Osteoblast (primary cell): Measurements from ENCODE around the gene DIAPH3. TPM values are rescaled to one million over a fixed set of nuclear protein-coding genes. Genes with fewer than 3 reads are reported as not detected.
A peak's percentile ranks its signal among the peaks of the same experiment; 100 is the strongest.

Experiments
- DNase-seq: peaks from one replicate; pipeline ENCODE4 v3.0.0; 2011; ENCODE audit warnings: low spot score, mixed read lengths; ENCODE audit not compliant: insufficient read length; ENCODE audit errors: missing footprints
- H2AFZ ChIP-seq: 2 replicates; pipeline ENCODE4 v1.6.0; 2011; ENCODE audit warnings: mild to moderate bottlenecking, low read length
- H3K27ac ChIP-seq: 2 replicates; pipeline ENCODE4 v1.5.1; 2011; ENCODE audit warnings: mild to moderate bottlenecking, low read depth, low read length, moderate library complexity
- H3K27me3 ChIP-seq: 2 replicates; pipeline ENCODE4 v1.6.0; 2012; ENCODE audit warnings: mild to moderate bottlenecking, control low read depth, inconsistent platforms, low read length, moderate library complexity; ENCODE audit not compliant: insufficient read depth
- H3K36me3 ChIP-seq: 2 replicates; pipeline ENCODE4 v1.5.1; 2011; ENCODE audit warnings: mild to moderate bottlenecking, low read length, control low read depth, moderate library complexity; ENCODE audit not compliant: insufficient read depth
- H3K4me1 ChIP-seq: 2 replicates; pipeline ENCODE4 v1.5.1; 2011; ENCODE audit warnings: mild to moderate bottlenecking, low read length, control low read depth, moderate library complexity; ENCODE audit not compliant: insufficient read depth
- H3K4me2 ChIP-seq: 2 replicates; pipeline ENCODE4 v1.6.0; 2011; ENCODE audit warnings: mild to moderate bottlenecking, low read length; ENCODE audit not compliant: insufficient read depth
- H3K4me3 ChIP-seq: fragments of 200-600 bp; sonication (generic); 3 replicates; pipeline ENCODE4 v1.5.1; 2012; ENCODE audit warnings: mild to moderate bottlenecking, low read length, inconsistent platforms; ENCODE audit not compliant: insufficient read depth
- H3K79me2 ChIP-seq: 2 replicates; pipeline ENCODE4 v1.6.0; 2012; ENCODE audit warnings: mild to moderate bottlenecking, low read length, control low read depth, inconsistent platforms; ENCODE audit not compliant: insufficient read depth
- H3K9me3 ChIP-seq: 2 replicates; pipeline ENCODE4 v1.5.1; 2011; ENCODE audit warnings: low read depth, low read length, control low read depth
- H4K20me1 ChIP-seq: 2 replicates; pipeline ENCODE4 v1.6.0; 2012; ENCODE audit warnings: mild to moderate bottlenecking, low read length, control low read depth; ENCODE audit not compliant: insufficient read depth
- total RNA-seq: library from RNA; depleted of rRNA; stranded (reverse); fragments of >200 nt; gene quantifications from 2 replicates; pipeline ENCODE4 v1.2.3, GENCODE V29; 2012
- TF ChIP-seq, protein P1 (sequence below): IDR thresholded peaks from 2 replicates; pipeline ENCODE4 v1.5.1; 2011; ENCODE audit warnings: mild to moderate bottlenecking, low read depth, low read length, moderate library complexity; ENCODE audit errors: extremely low read depth

DIAPH3 gene
- total RNA-seq, 1 donor = 8.3 TPM

DNA sequence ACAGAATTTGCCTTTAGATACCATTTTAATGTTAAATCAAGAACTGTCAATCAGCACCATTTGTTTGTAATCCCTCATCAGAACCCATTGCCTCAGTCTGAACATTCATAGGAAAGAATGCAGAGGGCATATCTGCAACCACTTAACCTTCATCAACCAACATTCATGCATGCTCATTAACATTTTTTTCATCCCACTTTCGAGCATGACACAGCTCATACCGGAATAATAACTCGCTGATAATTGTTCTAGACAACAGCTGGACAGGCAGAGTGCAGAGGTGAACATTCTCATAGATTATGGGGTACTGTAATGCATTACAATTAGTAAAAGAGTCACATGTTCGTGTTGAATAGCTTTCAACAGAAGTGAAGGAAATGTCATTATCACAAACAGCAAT, 216.8 kb downstream of the DIAPH3 start:
- H3K27ac ChIP-seq = no peak overlapping the region
- TF ChIP-seq, protein P1, sequence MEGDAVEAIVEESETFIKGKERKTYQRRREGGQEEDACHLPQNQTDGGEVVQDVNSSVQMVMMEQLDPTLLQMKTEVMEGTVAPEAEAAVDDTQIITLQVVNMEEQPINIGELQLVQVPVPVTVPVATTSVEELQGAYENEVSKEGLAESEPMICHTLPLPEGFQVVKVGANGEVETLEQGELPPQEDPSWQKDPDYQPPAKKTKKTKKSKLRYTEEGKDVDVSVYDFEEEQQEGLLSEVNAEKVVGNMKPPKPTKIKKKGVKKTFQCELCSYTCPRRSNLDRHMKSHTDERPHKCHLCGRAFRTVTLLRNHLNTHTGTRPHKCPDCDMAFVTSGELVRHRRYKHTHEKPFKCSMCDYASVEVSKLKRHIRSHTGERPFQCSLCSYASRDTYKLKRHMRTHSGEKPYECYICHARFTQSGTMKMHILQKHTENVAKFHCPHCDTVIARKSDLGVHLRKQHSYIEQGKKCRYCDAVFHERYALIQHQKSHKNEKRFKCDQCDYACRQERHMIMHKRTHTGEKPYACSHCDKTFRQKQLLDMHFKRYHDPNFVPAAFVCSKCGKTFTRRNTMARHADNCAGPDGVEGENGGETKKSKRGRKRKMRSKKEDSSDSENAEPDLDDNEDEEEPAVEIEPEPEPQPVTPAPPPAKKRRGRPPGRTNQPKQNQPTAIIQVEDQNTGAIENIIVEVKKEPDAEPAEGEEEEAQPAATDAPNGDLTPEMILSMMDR = no peak
- DNase-seq = no peak
- peaks cover 20% of the 10 kb centered on the region for H3K4me1 ChIP-seq
- no peak overlapping the region for H3K4me3 ChIP-seq
- H3K4me2 ChIP-seq = no peak overlapping the region
- no peaks in the 10 kb centered on the region for H3K36me3 ChIP-seq
- no peaks in the 10 kb centered on the region for H4K20me1 ChIP-seq
- no peaks in the 10 kb centered on the region for H3K27me3 ChIP-seq
- no peaks in the 10 kb centered on the region for H3K9me3 ChIP-seq
- no peaks in the 10 kb centered on the region for H3K79me2 ChIP-seq
- no peak overlapping the region for H2AFZ ChIP-seq

DNA sequence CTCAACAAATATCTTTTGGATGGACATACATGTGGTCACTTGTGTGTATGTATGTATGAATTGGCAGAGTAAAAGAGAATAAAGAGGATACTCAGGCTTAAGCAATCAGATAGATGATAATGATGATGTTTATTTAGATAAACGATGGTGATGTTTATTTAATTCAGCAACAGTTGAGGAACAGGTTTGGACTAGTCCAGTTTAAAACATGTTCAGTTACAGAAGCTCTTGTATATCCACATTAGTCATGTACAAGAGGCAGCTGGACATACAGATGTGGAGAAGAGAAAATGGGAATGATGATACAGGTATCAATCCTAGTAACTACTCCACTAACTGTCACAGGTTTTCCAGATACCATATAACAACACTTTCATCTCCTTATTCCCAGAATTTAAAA, 232.1 kb downstream of the DIAPH3 start:
- Histone ChIP-seq H3K27ac (no peak overlapping the region), H3K9me3 (no peaks in the 10 kb centered on the region), H3K4me3 (no peak overlapping the region), H3K79me2 (no peaks in the 10 kb centered on the region), H3K36me3 (no peaks in the 10 kb centered on the region), H2AFZ (no peak overlapping the region), H3K4me2 (no peak overlapping the region), H3K27me3 (no peaks in the 10 kb centered on the region), H4K20me1 (no peaks in the 10 kb centered on the region), H3K4me1 (no peaks in the 10 kb centered on the region)
- no peak for DNase-seq
- TF ChIP-seq, protein P1 = no peak

DNA sequence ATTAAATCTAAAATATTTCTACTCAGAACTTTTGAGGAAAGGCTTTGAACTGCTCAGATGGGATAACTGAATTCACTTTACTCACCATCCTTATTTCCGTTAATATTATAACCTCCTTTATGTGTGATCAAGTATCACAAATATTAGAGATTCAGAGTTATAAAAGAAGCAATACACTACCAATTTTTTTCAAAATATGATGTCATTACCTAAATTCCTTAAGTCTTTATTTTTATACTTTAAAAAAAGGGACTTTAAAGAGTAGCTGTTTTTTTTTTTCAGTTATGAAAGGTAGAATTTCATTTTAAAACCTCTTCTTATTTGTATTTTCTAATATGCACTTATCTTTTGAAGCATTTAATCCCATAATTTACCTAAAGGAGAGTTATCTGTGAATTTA, 239.5 kb downstream of the DIAPH3 start:
- DNase-seq = no peak
- Histone ChIP-seq H2AFZ (no peak overlapping the region), H3K4me2 (no peak overlapping the region), H3K4me3 (no peak overlapping the region), H3K4me1 (no peaks in the 10 kb centered on the region), H3K27ac (no peak overlapping the region), H3K9me3 (no peaks in the 10 kb centered on the region), H3K79me2 (no peaks in the 10 kb centered on the region), H3K27me3 (no peaks in the 10 kb centered on the region), H3K36me3 (no peaks in the 10 kb centered on the region), H4K20me1 (no peaks in the 10 kb centered on the region)
- TF ChIP-seq, protein P1 = no peak

DNA sequence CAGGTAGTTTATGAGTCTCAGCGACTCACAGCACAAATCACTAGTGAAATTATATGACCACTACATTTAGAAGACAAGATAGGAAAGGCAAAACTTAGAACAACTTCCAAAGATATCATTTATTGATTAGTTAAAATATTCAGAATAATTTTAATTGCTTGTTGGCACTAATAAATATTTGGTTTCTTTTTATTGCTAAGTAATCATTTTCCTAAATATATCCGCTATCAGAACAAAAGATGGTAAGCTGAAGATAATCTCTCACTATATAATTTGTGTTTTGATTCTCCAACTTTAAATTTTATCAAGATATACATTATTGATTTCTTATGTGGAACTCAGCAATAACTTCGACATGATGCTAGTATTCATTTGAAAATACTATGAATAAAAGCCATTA, 248.5 kb downstream of the DIAPH3 start:
- Histone ChIP-seq H3K27me3 (no peaks in the 10 kb centered on the region), H3K4me1 (peaks cover 20% of the 10 kb centered on the region), H4K20me1 (no peaks in the 10 kb centered on the region), H3K4me3 (no peak overlapping the region), H3K27ac (peak overlapping the region; percentile 60), H2AFZ (no peak overlapping the region), H3K79me2 (peaks cover 3% of the 10 kb centered on the region), H3K36me3 (no peaks in the 10 kb centered on the region), H3K4me2 (peak overlapping the region; percentile 66), H3K9me3 (no peaks in the 10 kb centered on the region)
- TF ChIP-seq, protein P1 = no peak
- no peak for DNase-seq
